Fibroblast of lung (primary cell): Measurements from ENCODE around the gene SCEL. TPM values are rescaled to one million over a fixed set of nuclear protein-coding genes. Genes with fewer than 3 reads are reported as not detected.

ENCODE experiments used
- DNase-seq, 2 donors: peaks; one replicate each; pipeline versions ENCODE4 v3.0.0 to v3.0.0-alpha.2; 2010; ENCODE audit warnings: low read depth in 2 of 2
- H2AFZ ChIP-seq: 2 replicates; pipeline ENCODE4 v1.5.1; 2012; ENCODE audit warnings: low read length, control low read depth, inconsistent platforms
- H3K27ac ChIP-seq: 2 replicates; pipeline ENCODE4 v1.5.1; 2011; ENCODE audit warnings: low read length, control low read depth; ENCODE audit not compliant: insufficient read depth
- H3K27me3 ChIP-seq: 2 replicates; pipeline ENCODE4 v1.5.1; 2011; ENCODE audit warnings: mild to moderate bottlenecking, low read length; ENCODE audit not compliant: control insufficient read depth, insufficient read depth
- H3K36me3 ChIP-seq: 2 replicates; pipeline ENCODE4 v1.5.1; 2011; ENCODE audit warnings: low read length; ENCODE audit not compliant: control insufficient read depth, insufficient read depth
- H3K4me1 ChIP-seq: 2 replicates; pipeline ENCODE4 v1.5.1; 2011; ENCODE audit warnings: low read length; ENCODE audit not compliant: control insufficient read depth, insufficient read depth; ENCODE audit errors: extremely low read depth
- H3K4me2 ChIP-seq: 2 replicates; pipeline ENCODE4 v1.5.1; 2011; ENCODE audit warnings: low read length, control low read depth; ENCODE audit not compliant: insufficient read depth; ENCODE audit errors: extremely low read depth
- H3K4me3 ChIP-seq, 4 experiments: fragments of 200-600 bp in 1 of 4; sonication (generic) in 1 of 4; replicated peaks in 1 of 4; 2 replicates each; pipeline ENCODE4 v1.5.1; 2011 to 2016; ENCODE audit warnings: low read length in 4 of 4, low read depth in 3 of 4, mild to moderate bottlenecking in 3 of 4, control low read depth in 2 of 4, inconsistent platforms in 1 of 4, mixed read lengths in 1 of 4; ENCODE audit not compliant: insufficient read depth in 1 of 4; ENCODE audit errors: control extremely low read depth in 1 of 4
- H3K79me2 ChIP-seq: 2 replicates; pipeline ENCODE4 v1.5.1; 2012; ENCODE audit warnings: mild to moderate bottlenecking, low read length, inconsistent platforms; ENCODE audit not compliant: control insufficient read depth, insufficient read depth
- H3K9ac ChIP-seq: 2 replicates; pipeline ENCODE4 v1.5.1; 2011; ENCODE audit warnings: mild to moderate bottlenecking, low read length, control low read depth; ENCODE audit not compliant: insufficient read depth
- H3K9me3 ChIP-seq: 2 replicates; pipeline ENCODE4 v1.5.1; 2012; ENCODE audit warnings: low read depth, low read length; ENCODE audit not compliant: control insufficient read depth, insufficient read depth
- H4K20me1 ChIP-seq: 2 replicates; pipeline ENCODE4 v1.5.1; 2011; ENCODE audit warnings: low read length; ENCODE audit not compliant: control insufficient read depth, insufficient read depth; ENCODE audit errors: extremely low read depth
- CTCF ChIP-seq, 2 donors: IDR thresholded peaks in 1 of 2; conservative IDR thresholded peaks in 1 of 2; 1 replicate in 1 of 2; 2 replicates in 1 of 2; pipeline ENCODE4 v1.5.1; 2011 to 2012; ENCODE audit warnings: low read length in 2 of 2, control low read depth in 1 of 2, inconsistent platforms in 1 of 2, low read depth in 1 of 2, mild to moderate bottlenecking in 1 of 2
- EZH2 ChIP-seq: IDR thresholded peaks from 2 replicates; pipeline ENCODE4 v1.5.1; 2012; ENCODE audit warnings: low read length, control low read depth, mild to moderate bottlenecking; ENCODE audit errors: missing control alignments
- polyA plus RNA-seq, 2 donors: library from polyadenylated mRNA; depleted of rRNA in 1 of 2; stranded (reverse) in 1 of 2; unstranded in 1 of 2; fragments of >200 nt; gene quantifications; 2 replicates each; pipeline ENCODE4 v1.2.1, GENCODE V29; 2011 to 2012; ENCODE audit warnings: missing spikeins in 1 of 2
- total RNA-seq: library from RNA; depleted of rRNA; stranded (reverse); fragments of >200 nt; gene quantifications from 2 replicates; pipeline ENCODE4 v1.2.1, GENCODE V29; 2014

SCEL gene
- total and polyA plus RNA-seq, 2 donors (not counting 1 experiment from before 2014, with no cell fraction given) = not detected

- no peak overlapping the region for H3K27ac ChIP-seq
- no peaks in the 10 kb centered on the region for H4K20me1 ChIP-seq
- no peaks in the 10 kb centered on the region for H3K27me3 ChIP-seq
- no peaks in the 10 kb centered on the region for H3K79me2 ChIP-seq
- no peaks in the 10 kb centered on the region for H3K36me3 ChIP-seq
- no peak for DNase-seq
- H3K9ac ChIP-seq = no peak overlapping the region
- no peak overlapping the region for H2AFZ ChIP-seq
- no peak for TF ChIP-seq CTCF (conservative IDR thresholded peaks at IDR 0.05 in 1 of 2, IDR thresholded peaks at IDR 0.05 in 1 of 2; ENCODE audit: low read depth in 1 of 2, low read length in 2 of 2)
- no peak for TF ChIP-seq EZH2
- H3K4me2 ChIP-seq = no peak overlapping the region
- H3K4me3 ChIP-seq = no peak overlapping the region
- no peaks in the 10 kb centered on the region for H3K4me1 ChIP-seq
- no peaks in the 10 kb centered on the region for H3K9me3 ChIP-seq
Measured at GRCh38 chr13:77579959-77580358, 44.5 kb downstream of the SCEL start.

GRCh38 chr13:77580748-77581147, 45.2 kb downstream of the SCEL start:
- DNase-seq = no peak
- Histone ChIP-seq H3K4me1 (no peaks in the 10 kb centered on the region), H3K79me2 (no peaks in the 10 kb centered on the region), H3K27ac (no peak overlapping the region), H3K4me2 (no peak overlapping the region), H3K9ac (no peak overlapping the region), H4K20me1 (no peaks in the 10 kb centered on the region), H3K4me3 (no peak overlapping the region), H3K27me3 (no peaks in the 10 kb centered on the region), H2AFZ (no peak overlapping the region), H3K9me3 (no peaks in the 10 kb centered on the region), H3K36me3 (no peaks in the 10 kb centered on the region)
- TF ChIP-seq CTCF (conservative IDR thresholded peaks at IDR 0.05 in 1 of 2, IDR thresholded peaks at IDR 0.05 in 1 of 2; ENCODE audit: low read depth in 1 of 2, low read length in 2 of 2) (no peak), EZH2 (no peak)

- no peak overlapping the region for H3K4me2 ChIP-seq
- H3K9ac ChIP-seq = no peak overlapping the region
- H2AFZ ChIP-seq = no peak overlapping the region
- H3K27me3 ChIP-seq = no peaks in the 10 kb centered on the region
- H3K9me3 ChIP-seq = no peaks in the 10 kb centered on the region
- H3K36me3 ChIP-seq = no peaks in the 10 kb centered on the region
- H3K4me1 ChIP-seq = no peaks in the 10 kb centered on the region
- DNase-seq = no peak
- no peaks in the 10 kb centered on the region for H4K20me1 ChIP-seq
- TF ChIP-seq EZH2 (no peak), CTCF (conservative IDR thresholded peaks at IDR 0.05 in 1 of 2, IDR thresholded peaks at IDR 0.05 in 1 of 2; ENCODE audit: low read depth in 1 of 2, low read length in 2 of 2) (no peak)
- no peak overlapping the region for H3K4me3 ChIP-seq
- H3K79me2 ChIP-seq = no peaks in the 10 kb centered on the region
- H3K27ac ChIP-seq = no peak overlapping the region
Measured at GRCh38 chr13:77583581-77583980, 48.1 kb downstream of the SCEL start.
